NCI-H510A treated with DMSO at 0.1 percent for 48 hours (cell line): Measurements from ENCODE around the gene NPY4R.
"Not testable (repeated sequence)": the region's sequence is repeated elsewhere in the genome, so short reads cannot be mapped to it uniquely, and the experiment has no call there.

Experiments
- DNase-seq: peaks from one replicate; lab custom pipeline; 2025; lab: John Stamatoyannopoulos, UW

Gene NPY4R

GRCh38 chr10:46455992-46456391 lies 9.8 kb downstream of the NPY4R start:
- not testable (repeated sequence) for DNase-seq

GRCh38 chr10:46451365-46451764 lies 14.4 kb downstream of the NPY4R start:
- DNase-seq: not testable (repeated sequence)

- DNase-seq: not testable (repeated sequence)
Measured at GRCh38 chr10:46450829-46451228, 14.9 kb downstream of the NPY4R start.

GRCh38 chr10:46447439-46447838 lies 18.3 kb downstream of the NPY4R start:
- DNase-seq: not testable (repeated sequence)

- DNase-seq: not testable (repeated sequence)
Measured at GRCh38 chr10:46445389-46446122, 20.2 kb downstream of the NPY4R start.

- DNase-seq: not testable (repeated sequence)
Measured at GRCh38 chr10:46443422-46443821, 22.3 kb downstream of the NPY4R start.

- not testable (repeated sequence) for DNase-seq
Measured at GRCh38 chr10:46442706-46443275, 23.0 kb downstream of the NPY4R start.

GRCh38 chr10:46441837-46442278 lies 23.9 kb downstream of the NPY4R start:
- DNase-seq: not testable (repeated sequence)

GRCh38 chr10:46440942-46441341 lies 24.8 kb downstream of the NPY4R start:
- not testable (repeated sequence) for DNase-seq

- not testable (repeated sequence) for DNase-seq
Measured at GRCh38 chr10:46423550-46423949, 42.2 kb downstream of the NPY4R start.

- not testable (repeated sequence) for DNase-seq
Measured at GRCh38 chr10:46419570-46420379, 46.0 kb downstream of the NPY4R start.

GRCh38 chr10:46418283-46418682 lies 47.5 kb downstream of the NPY4R start:
- DNase-seq: not testable (repeated sequence)

GRCh38 chr10:46415291-46415690 lies 50.5 kb downstream of the NPY4R start:
- DNase-seq: not testable (repeated sequence)

- not testable (repeated sequence) for DNase-seq
Measured at GRCh38 chr10:46412665-46413064, 53.1 kb downstream of the NPY4R start.

- not testable (repeated sequence) for DNase-seq
Measured at GRCh38 chr10:46411123-46411522, 54.6 kb downstream of the NPY4R start.
